Testis (tissue), 3 donors: ENCODE data around the gene NBAS. TPM values are rescaled to one million over a fixed set of nuclear protein-coding genes. Genes with fewer than 3 reads are reported as not detected.

Source experiments
- DNase-seq: peaks from one replicate; pipeline ENCODE4 v3.0.0-alpha.2; 2019
- H3K27ac ChIP-seq, 2 donors: fragments of 200-600 bp; sonication (generic); one replicate each; pipeline ENCODE4 v1.5.1; 2019
- H3K27me3 ChIP-seq: fragments of 200-600 bp; sonication (generic); one replicate; pipeline ENCODE4 v1.5.1; 2019
- H3K36me3 ChIP-seq: fragments of 200-600 bp; sonication (generic); one replicate; pipeline ENCODE4 v1.5.1; 2017; ENCODE audit warnings: low read depth; ENCODE audit errors: missing control alignments
- H3K4me1 ChIP-seq: fragments of 200-600 bp; sonication (generic); one replicate; pipeline ENCODE4 v1.5.1; 2019
- H3K4me3 ChIP-seq, 2 donors: fragments of 200-600 bp; sonication (generic); one replicate each; pipeline ENCODE4 v1.5.1; 2017 to 2019
- H3K9me3 ChIP-seq: fragments of 200-600 bp; sonication (generic); one replicate; pipeline ENCODE4 v1.5.1; 2017
- CTCF ChIP-seq, 3 experiments: fragments of 450-650 bp in 2 of 3; fragments of 200-600 bp in 1 of 3; sonication (generic) in 1 of 3; IDR thresholded peaks; one replicate each; pipeline ENCODE4 v1.5.1; 2016 to 2019; ENCODE audit warnings: antibody characterized with exemption in 3 of 3, mild to moderate bottlenecking in 2 of 3, moderate library complexity in 1 of 3
- POLR2A ChIP-seq: fragments of 450-650 bp; IDR thresholded peaks from one replicate; pipeline ENCODE4 v1.6.1; 2017; ENCODE audit warnings: antibody characterized with exemption, mild to moderate bottlenecking, moderate library complexity
- WGBS, 2 donors: methylation state at CpG; one replicate each; pipeline ENCODE4 v1.1.5; 2018; 5-methylcytosine and 5-hydroxymethylcytosine counted together
- intact Hi-C: fragments of 100-400 bp; cut with DNase I; formaldehyde crosslinking; loops from one replicate; pipeline ENCODE4 v1.15.1; 2023; ENCODE audit warnings: low total_unique reads
- polyA plus RNA-seq: library from polyadenylated mRNA; stranded (reverse); fragments of 350-450 nt; fragmentation: Illumina TruSeq; extraction: RNeasy Lipid Tissue Mini Kit (QIAGEN cat#74804); gene quantifications from one replicate; pipeline ENCODE4 v1.2.3, GENCODE V29; 2014; ENCODE audit warnings: low read depth, low replicate concordance; ENCODE audit not compliant: insufficient read depth
- total RNA-seq, 2 donors: library from RNA; depleted of rRNA; stranded (reverse); fragments of >200 nt; gene quantifications; one replicate each; pipeline ENCODE4 v1.2.3, GENCODE V29; 2016

NBAS gene
- total and polyA plus RNA-seq, 3 donors from 2014 or later: 75.8 to 84.2 (median 79.7) TPM

DNA sequence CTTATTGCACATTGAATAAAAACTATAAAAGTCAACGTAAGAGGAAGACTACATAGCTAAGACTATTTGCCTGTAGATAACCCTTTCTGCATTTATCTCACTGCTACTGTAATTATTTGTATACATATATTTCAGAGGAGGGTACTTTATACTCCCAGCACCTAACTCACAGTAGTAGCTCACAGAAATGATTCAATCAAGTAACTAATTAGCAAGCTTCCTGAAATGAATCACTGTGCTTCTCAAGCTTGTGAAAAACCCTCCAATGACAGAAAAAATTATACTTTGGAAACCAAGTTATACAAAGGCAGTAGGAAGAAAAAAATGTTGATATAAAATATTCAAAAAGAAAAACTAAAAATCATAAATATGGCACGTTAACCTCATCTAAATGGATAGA is 124.9 kb downstream of the NBAS start:
- no peak for TF ChIP-seq POLR2A
- TF ChIP-seq CTCF (IDR thresholded peaks at IDR 0.05): no peak
- WGBS, 2 donors: 90 to 92% methylated on average over 2 of the region's 2 CpGs
- intact Hi-C loops: no loop called here
- no peaks in the 10 kb centered on the region for H3K27me3 ChIP-seq
- no peaks in the 10 kb centered on the region for H3K36me3 ChIP-seq
- H3K4me1 ChIP-seq: no peaks in the 10 kb centered on the region
- no peak overlapping the region for H3K27ac ChIP-seq
- no peaks in the 10 kb centered on the region for H3K9me3 ChIP-seq
- no peak for DNase-seq
- H3K4me3 ChIP-seq: no peak overlapping the region

- no peak overlapping the region for H3K27ac ChIP-seq
- 64 to 67% methylated on average over 5 of the region's 5 CpGs for WGBS, 2 donors
Observed at GRCh38 chr2:15435474-15435873, 125.7 kb downstream of the NBAS start.

DNA sequence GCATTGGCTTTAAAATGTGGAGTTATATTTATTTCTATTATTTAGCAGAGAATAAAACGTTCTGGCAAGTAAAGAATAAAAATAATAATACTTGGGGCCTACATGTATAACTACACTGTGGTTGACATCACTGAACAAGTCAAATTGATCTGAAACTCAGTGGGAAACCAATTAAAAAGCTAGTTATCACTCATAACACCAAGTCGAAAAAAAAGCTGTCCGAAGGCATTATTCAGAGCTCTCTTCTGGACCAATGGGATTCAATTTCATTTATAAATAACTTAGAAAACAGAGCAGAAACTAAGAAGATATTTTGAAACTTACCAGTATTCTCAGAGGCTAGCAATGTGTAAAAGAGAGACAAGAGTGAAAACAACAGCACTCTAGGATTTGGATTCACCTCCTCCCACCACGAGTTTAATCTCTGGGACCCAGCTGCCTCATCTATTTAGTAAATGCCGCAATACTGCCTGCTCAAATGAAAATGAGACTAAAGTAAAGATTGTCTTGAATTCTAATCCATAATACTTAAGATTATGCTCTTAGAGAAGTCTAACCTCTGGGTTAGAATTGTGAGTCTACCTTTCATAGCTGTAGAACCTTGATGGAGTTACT is 128.4 kb downstream of the NBAS start:
- WGBS, 2 donors: 87 to 91% methylated on average over 5 of the region's 5 CpGs
- no peaks in the 10 kb centered on the region for H3K4me1 ChIP-seq
- no peak for DNase-seq

More at GRCh38 chr2:15435474-15435873, 125.7 kb downstream of the NBAS start:
- no peaks in the 10 kb centered on the region for H3K9me3 ChIP-seq
- no peak for TF ChIP-seq CTCF (IDR thresholded peaks at IDR 0.05)
- TF ChIP-seq POLR2A: no peak
- H3K4me3 ChIP-seq: no peak overlapping the region
- intact Hi-C loops: no loop called here
- DNase-seq: no peak
- H3K27me3 ChIP-seq: no peaks in the 10 kb centered on the region
- H3K36me3 ChIP-seq: no peaks in the 10 kb centered on the region
- no peaks in the 10 kb centered on the region for H3K4me1 ChIP-seq

DNA sequence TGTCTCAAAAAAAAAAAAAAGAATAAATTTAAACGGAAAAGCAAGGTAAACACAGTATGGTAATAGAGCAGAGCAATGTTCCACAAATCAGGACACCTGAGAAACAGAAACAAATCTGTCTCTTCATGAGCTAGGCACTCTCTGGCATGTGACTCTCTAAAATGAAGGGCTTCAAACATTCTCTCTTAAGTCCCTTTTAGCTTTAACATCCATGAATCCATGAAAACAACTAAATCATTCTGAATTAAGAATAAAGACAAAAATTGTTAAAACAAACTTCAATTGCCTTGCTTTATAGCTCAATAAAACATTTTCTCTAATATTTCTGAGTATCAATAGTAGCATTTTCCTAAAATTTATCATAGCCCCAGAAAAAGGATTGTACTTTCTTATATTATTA is 132.1 kb downstream of the NBAS start:
- TF ChIP-seq POLR2A: no peak
- no peak for TF ChIP-seq CTCF (IDR thresholded peaks at IDR 0.05)
- Histone ChIP-seq H3K36me3 (no peaks in the 10 kb centered on the region), H3K4me1 (no peaks in the 10 kb centered on the region), H3K4me3 (no peak overlapping the region), H3K9me3 (no peaks in the 10 kb centered on the region), H3K27ac (no peak overlapping the region), H3K27me3 (no peaks in the 10 kb centered on the region)
- WGBS, 2 donors: 78 to 97% methylated on average over 1 of the region's 1 CpG
- no peak for DNase-seq
- intact Hi-C loops: no loop called here

More for the DNA sequence above, 128.4 kb downstream of the NBAS start:
- H3K4me3 ChIP-seq: no peak overlapping the region
- TF ChIP-seq POLR2A: no peak
- TF ChIP-seq CTCF (IDR thresholded peaks at IDR 0.05): no peak
- no peak overlapping the region for H3K27ac ChIP-seq
- intact Hi-C loops: no loop called here
- H3K27me3 ChIP-seq: no peaks in the 10 kb centered on the region
- no peaks in the 10 kb centered on the region for H3K36me3 ChIP-seq
- H3K9me3 ChIP-seq: no peaks in the 10 kb centered on the region

DNA sequence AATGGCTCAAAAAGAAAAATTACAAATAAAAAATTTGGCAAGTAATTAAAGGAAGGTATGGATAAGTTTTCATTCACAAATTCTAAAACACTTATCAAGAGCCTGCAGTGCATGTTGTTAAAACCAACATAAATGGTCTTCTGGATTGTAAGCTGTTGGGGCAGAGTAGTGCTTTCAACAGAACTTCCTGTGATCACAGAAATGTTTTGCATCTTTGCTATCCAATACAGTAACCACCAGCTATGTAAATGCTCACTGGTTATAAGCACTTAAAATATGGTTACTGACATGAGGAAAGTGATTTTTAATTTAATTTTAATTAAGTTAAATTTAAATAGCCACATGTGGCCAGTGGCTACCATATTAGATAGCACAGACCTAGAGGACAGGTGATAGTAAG is 133.1 kb downstream of the NBAS start:
- Histone ChIP-seq H3K9me3 (no peaks in the 10 kb centered on the region), H3K4me3 (no peak overlapping the region), H3K27me3 (no peaks in the 10 kb centered on the region), H3K4me1 (no peaks in the 10 kb centered on the region), H3K27ac (no peak overlapping the region), H3K36me3 (no peaks in the 10 kb centered on the region)
- intact Hi-C loops: no loop called here
- no peak for TF ChIP-seq CTCF (IDR thresholded peaks at IDR 0.05)
- no peak for TF ChIP-seq POLR2A
- DNase-seq: no peak
